Astrocyte (in vitro differentiated cells and primary cell): ENCODE results near the gene ZNF618.

Experiments
- CTCF ChIP-seq: IDR thresholded peaks from 2 replicates; pipeline ENCODE4 v1.5.1; 2011; ENCODE audit warnings: low read depth, mild to moderate bottlenecking, inconsistent platforms, low read length, moderate library complexity; ENCODE audit not compliant: insufficient read depth
- EZH2 ChIP-seq: IDR thresholded peaks from 2 replicates; pipeline ENCODE4 v1.6.1; 2012; ENCODE audit warnings: mild to moderate bottlenecking, low read length, inconsistent platforms; ENCODE audit not compliant: insufficient read depth

DNA sequence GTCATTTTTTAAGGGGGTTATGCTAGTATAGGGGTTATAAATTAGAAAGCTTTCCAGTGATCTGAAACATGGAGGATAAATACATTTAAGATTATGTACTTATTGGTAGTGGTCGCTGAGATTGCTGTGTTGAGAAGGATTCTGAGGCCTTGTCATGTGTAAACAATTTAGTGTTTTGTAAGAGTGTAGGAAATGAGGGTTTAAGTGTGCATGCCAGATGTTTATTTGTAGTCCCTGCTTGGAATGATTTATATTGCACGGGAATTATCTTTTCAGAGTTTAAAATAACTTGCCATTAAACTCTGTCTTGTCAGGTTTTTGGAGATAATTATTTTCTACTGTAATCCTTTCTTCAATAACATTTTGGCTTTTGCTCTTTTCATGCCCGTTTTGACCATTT, 19.4 kb downstream of the ZNF618 start:
- TF ChIP-seq CTCF: no peak
- no peak for TF ChIP-seq EZH2
